Stimulated activated CD8-positive, alpha-beta memory T cell treated with anti-CD3 and anti-CD28 coated beads, Interleukin-7, amount 100 ng/mL, for 4 hours (primary cell): ENCODE data around the gene ZNF580.

ENCODE experiments used
- DNase-seq, 2 donors: peaks; one replicate each; pipeline ENCODE4 v3.0.0-alpha.2; 2020; ENCODE audit warnings: low read depth in 2 of 2

Gene ZNF580

DNA sequence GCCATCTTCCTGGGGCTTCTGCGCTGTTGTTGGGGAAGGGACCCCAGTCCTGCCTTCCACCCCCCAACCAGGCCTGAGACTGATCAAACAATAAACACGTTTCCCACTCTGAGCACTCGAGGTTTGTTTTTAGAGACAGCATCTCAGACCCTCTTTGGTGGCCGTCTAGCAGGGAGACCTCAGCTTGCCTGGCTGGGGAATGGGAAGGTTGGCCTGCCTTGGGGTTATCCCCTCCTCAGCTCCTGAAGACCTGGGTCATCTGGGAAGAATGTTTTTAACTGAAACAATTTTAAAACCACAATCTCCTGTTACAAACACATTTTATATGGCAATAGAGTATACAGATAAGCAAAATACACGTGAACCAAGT lies 4.7 kb downstream of the ZNF580 start:
- DNase-seq: no peak

DNA sequence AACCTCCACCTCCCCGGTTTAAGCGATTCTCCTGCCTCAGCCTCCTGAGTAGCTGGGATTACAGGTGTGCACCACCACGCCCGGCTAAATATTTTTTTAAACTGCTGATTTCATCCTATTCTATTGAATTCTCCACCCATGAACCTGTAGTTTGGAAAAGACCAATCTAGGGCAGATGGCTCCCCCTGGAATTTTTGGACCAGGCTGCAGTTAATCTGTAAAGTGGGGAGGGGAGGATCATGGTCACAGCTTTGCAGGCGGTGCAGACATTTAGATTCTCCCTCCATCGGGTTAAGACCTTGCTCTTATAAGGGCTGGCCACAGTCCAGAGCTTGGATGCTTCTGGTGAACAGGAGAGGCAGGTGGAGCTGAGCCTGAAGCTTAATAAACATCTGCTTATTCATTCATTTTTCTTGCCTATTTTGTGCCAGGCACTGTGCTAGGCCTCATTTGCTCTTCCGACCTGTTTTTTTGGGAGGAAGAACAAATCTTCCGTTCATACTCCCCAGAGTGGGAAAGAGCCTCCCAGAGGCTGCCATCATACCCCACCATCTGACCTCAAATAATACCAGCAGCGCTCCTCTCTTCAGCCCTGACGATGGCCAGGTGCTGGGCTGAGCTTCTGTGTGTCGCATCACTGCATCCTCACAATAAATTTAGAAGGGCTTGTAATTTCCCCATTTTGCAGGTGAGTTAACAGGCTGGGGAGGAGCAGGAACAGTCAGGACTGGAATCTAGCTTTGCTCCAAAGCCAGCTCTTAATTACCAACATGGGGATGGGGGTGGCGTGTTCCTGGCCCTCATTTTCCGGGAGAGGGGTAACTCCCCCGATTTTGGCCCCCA lies 6.3 kb downstream of the ZNF580 start:
- DNase-seq: no peak

DNA sequence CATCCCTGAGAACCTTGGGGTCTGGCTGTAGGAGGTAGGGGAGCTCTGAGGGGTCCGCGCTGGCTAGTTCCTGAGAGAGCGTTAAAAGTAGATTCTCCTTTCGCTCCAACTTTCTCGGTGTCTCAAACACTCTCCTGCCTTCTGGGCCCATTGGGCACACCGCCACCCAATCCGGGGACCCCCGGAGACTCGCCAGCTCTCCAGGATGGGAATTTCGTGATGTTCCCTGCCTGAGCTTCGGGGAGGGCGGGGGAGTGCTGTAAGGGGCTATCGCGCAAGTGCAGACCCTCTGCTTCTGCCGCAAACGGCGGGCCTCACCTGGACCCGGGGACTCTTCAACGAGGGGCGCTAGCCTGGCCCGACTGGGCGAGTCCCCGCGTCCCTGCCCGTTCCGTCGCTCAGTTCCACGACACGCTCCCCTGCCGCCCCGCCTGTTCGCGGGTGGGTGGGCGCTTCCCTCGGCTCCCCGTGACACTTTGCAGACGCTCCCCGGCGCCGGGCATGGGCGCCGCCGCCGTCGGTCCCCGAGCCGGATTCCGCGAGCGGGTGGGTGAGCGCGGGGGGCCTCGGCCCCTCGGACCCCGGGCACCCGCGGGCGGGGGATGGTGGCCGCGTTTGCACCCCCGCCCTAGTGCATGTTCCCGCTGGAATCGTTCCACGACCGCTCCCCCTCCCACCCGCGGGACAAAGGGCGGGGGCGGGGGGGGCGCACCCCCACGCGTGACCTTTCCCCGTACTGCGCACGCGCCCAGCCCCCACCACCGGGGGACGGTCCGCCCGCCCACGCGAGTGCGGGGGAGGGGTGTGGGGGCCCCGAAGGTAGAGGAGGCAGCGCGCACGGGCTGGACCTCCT lies 7.2 kb downstream of the ZNF580 start, which contains the start of gene CCDC106:
TSS of gene CCDC106 (plus strand) at position 481 of the 853 bp plus-strand sequence. CDS start 835 bp downstream, outside the sequence.
- peak in 1 of 2 donors; percentile 54 for DNase-seq

DNA sequence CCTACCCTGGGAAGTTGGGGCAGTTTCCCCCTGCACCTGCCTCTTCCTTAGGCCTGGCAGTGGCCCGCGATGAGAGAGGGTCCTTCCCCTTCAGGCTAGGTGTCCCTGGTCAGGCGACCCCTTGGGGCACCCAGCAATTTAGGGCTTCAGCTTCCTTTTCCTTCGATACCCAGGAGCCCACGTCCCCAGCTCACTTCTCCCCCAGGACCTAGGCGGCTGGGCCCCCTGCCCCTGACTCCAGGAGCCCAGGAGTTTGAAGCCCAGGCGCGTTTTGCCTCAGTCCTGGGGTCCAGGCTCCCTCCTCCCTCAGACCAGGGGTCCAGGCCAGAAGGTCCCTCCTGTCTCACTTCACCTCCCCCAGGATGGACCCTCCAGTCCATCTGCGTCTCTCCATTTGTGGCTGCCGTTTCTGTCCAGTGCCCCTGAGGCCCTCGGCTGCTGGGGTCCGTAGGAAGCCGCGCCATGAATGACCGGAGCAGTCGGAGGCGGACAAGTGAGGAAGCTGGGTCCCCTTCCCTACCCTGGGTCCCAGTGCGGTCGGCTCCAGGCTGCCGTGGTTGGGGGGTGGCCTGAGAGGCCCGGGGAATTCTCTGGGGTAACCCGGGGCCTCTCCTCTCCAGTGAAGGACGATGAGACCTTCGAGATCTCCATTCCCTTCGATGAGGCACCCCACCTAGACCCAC lies 7.9 kb downstream of the ZNF580 start:
- DNase-seq: no peak

DNA sequence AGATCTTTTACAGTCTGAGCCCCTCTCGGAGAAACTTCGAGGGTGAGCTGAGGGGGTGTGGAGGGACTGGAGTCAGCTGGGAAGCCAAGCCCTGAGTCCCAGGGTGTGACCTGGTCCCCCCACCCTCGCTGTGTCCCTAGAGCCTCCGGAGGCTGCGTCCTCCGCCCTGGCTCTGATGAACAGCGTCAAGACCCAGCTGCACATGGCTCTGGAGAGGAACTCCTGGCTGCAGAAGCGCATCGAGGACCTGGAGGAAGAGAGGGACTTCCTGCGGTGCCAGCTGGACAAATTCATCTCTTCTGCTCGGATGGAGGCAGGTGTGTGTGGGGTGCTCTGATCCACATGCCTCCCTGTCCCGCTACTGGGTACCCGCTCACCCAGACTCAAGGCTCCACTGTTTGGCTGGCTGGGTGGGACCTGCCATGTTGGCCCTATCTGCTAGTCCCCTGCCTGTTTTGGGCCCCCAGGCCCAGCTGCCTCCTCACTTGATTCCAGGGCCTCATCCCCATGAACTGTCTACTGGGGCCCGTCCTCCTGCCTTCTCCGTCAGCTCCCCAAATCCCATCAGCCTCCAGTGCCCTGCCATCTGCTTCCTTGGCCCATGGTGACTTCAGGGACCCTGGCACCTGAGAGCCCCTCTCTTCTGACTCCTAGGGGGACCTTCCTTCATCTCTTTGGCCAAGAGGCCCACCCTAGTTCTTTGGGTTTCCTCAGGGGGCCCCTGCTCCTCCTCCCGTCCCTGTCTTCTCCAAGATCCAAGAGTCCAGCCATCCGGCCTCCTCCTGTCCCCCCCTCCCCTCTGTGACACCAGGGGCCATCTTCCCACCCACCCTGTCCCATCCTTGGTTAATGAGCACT lies 8.7 kb downstream of the ZNF580 start:
- DNase-seq: no peak

DNA sequence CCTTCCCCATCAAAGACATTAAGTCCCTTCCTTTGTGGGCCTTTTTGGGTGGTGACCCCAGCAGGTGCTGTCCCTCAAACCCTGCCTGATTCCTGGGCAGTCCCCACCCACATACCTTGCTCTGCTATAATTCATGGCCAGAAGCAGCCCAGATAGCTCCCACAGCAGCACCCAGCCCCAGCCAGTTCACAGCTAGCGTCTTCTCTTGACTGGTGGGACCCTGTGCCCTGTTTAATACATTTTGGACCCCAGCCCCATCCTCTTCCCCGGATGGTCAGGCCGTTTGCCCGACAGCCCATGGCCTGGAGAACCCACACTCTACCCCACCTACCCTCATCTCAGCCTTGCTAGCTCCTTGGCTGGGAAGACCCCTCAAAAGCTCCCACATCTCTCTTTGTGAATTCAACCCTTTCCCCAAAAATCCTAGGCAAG lies 9.3 kb downstream of the ZNF580 start:
- no peak for DNase-seq

DNA sequence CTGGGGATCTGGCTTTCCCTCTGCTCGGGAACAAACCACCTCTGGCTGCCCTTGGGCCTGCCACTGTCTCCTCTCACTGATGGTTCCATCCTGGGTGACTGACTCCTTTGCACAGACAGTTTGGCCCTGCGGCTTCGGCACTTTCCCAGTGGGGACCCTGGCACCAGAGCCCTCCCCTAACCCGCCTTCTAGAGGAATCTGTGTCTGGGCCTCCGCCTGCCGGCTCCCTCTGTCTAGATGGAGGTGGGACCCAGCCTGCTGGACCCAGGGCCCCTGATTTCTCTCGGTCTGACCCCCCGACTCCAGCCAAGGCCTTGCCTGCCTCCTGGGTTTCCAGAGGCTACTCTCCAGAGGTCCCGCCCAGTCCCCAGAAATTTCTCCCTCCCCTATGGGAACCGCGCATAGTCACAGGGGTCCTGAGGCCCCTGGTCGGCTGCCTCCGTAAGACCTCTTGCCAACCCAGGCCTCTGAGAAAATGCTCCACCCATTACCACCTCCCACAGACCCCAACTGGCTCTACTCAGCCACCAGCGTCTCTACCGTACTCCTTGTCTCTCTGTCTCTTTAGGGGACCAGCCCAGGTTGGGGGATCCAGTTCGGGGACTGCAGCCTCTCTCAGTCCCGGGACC lies 9.9 kb downstream of the ZNF580 start:
- DNase-seq: no peak

DNA sequence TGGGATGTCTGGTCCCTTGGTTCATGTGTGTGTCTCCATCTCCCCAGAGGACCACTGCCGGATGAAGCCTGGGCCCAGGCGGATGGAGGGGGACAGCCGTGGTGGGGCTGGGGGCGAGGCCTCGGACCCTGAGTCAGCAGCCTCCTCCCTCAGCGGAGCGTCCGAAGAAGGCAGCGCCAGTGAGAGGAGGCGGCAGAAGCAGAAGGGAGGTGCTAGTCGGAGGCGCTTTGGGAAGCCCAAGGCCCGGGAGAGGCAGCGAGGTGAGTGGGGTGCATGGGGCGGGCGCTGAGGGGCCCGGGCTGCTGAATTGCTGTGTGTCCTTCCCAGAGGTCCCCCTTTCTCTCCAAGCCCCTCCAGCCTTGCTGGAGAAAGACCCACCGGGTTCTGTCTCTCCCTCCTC lies 10.4 kb downstream of the ZNF580 start:
- DNase-seq: no peak

DNA sequence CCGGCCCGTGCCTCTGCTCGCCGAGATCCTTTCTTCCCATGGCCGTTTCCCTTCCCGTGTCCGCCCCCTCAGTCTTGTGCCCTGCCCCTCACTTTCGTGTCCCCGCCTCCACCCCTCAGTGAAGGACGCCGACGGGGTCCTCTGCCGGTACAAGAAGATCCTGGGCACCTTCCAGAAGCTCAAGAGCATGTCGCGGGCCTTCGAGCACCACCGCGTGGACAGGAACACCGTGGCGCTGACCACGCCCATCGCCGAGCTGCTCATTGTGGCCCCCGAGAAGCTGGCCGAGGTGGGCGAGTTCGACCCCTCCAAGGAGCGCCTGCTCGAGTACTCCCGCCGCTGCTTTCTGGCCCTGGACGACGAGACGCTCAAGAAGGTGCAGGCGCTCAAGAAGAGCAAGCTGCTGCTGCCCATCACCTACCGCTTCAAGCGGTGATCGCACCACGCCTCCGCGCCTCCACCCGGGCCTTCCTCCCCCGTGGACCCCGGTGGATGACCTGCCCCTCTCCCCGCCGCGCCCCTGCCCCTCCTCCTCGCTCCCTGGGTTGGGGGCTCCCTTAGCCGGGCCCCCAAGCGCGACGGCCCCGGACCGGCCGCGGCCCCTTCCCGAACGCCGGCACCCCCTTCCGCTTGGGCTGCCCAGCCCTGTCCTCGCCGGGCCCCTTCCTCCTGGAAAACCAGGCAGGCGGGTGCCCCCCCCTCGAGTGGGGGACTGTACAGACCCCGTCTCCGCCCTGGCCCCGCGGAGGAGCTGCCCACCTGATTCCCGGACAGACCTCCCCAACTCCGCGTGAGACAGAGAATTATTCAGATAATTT lies 11.7 kb downstream of the ZNF580 start:
- no peak for DNase-seq

DNA sequence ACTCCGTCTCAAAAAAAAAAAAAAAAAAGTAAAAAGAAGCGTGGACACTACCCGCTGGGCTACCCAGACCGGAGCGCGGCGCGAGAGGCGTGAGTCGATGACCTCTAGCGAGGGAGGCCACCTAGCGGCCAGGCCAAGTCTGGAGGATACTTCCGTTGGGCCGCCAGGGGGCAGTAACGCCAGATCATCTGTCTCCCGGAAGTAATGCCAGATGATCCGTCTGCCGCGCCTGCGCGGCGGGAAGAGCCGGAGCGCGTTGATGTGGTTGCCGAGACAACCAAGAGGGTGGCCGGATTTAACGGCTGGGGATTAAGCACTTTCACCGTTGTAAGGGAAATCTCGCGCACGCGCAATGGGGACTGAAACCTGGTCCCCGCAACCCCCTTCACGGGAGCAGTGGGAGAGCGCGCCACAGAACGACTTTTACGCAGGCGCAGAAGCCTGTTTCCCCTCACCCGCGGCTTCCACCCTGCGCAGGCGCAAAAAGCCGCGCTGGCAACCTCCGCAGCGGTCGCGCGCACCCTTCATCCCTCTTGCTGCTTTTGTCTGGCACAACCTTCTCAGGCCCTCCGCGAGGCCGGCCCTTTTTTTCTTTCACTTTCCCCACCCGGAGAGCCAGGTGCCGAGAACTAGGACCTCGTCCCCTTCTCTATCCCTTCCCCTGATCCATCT lies 13.0 kb downstream of the ZNF580 start:
- peak; percentile 98 to 99 for DNase-seq

DNA sequence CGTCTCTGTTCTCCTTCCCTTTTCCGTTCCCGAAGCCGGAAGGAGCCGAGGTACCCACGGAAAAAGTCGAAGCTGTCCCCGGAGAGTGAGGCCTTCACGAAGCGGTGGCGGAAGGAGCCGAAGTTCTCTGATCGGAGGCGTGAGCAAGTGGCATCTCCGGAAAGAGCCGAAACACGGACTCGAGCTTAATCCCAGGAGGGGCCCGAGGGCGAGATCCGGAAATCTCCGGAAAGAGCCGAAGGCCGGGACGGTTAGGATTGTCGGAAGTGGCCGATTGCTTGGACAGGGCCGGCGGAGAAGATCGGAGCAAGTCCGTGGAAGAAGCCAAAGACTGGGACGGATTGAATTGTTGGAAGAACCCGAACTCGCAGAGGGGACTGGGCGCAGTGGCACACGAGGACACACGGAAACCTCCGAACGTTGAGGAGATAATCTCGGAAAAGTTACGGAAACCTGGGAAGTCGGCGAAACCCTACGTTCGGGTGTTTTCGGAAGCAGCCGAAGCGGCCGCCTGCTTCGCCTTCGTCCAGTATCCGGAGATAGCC lies 13.6 kb downstream of the ZNF580 start:
- DNase-seq: peak; percentile 97 to 98

DNA sequence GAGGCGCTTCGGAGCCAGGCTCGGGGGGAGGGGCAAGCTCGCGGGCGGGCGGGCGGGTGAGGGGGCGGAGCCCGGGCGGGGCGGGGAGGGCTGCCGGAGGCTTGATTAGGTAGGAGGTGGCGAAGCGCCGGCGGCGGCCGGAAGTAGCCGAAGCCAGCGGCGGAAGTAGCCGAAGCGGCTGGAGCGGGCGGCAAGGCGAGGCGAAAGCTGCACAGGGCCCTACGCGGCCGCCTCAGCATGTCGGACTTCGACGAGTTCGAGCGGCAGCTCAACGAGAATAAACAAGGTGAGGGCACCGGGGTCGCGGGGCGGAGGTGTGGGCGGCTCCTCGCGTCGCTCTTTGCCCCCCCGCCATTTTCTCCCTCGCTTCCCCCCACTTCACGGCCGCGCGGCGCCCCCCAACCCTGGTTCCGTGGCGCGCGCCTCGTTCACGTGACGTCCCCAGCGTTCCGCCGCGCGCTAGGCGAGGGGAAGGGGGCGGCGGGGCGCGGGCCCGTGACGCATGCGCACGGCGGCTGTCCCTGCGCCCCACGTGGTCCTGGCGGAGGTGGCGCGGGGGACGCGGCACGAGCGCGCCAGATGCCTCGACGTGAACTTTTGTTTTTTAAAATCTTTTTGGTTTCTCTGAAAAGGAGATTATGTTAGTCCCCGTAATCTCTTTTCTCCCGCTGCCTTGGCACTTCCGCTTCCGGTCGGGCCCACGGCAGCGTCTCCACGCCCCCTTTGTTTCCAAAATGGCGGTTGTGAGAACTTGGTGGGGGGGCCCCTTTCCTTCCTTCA lies 14.3 kb downstream of the ZNF580 start, which contains the start of gene U2AF2:
TSS of gene U2AF2 (plus strand) at position 168 of the 780 bp plus-strand sequence. CDS start at position 238, 70 bp downstream.
- DNase-seq: peak; percentile 91 to 94

DNA sequence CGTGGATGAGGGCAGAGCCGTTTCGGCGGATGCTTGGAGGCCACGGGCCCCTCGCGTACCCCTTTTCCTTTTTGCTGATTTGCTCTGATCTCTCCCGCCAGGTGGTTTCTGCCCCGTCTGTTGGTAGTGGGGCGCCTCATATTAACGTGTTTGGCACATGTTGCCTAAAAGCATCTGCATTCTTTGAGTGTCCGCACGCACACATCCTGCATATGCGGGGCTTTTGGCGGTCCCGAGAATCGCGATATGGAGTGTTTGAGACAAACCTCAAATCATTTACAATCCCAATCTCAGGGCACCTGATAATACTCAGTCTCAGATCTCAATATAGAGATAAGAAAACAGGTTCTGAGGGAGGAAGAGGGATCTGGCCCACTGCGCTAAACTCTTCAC lies 14.8 kb downstream of the ZNF580 start:
- no peak for DNase-seq

DNA sequence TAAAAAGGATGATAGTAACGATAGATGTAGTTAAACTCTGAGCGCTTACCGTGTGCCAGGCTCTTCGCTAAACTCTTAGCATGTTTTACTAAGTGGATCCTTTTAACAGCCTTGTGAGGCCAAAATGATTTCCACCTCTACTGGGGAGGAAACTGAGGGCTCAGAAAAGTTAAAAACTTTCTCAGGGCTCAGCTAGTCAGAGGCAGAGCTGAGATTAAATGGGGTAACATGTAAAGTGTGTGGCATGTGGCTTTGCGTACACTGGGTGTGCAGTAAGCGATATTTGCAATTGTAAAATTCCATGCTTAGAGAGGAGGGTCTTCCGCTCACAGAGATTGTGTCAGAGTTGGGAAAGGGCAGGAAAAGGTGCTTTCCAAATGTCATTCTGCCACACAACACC lies 15.8 kb downstream of the ZNF580 start:
- DNase-seq: no peak

DNA sequence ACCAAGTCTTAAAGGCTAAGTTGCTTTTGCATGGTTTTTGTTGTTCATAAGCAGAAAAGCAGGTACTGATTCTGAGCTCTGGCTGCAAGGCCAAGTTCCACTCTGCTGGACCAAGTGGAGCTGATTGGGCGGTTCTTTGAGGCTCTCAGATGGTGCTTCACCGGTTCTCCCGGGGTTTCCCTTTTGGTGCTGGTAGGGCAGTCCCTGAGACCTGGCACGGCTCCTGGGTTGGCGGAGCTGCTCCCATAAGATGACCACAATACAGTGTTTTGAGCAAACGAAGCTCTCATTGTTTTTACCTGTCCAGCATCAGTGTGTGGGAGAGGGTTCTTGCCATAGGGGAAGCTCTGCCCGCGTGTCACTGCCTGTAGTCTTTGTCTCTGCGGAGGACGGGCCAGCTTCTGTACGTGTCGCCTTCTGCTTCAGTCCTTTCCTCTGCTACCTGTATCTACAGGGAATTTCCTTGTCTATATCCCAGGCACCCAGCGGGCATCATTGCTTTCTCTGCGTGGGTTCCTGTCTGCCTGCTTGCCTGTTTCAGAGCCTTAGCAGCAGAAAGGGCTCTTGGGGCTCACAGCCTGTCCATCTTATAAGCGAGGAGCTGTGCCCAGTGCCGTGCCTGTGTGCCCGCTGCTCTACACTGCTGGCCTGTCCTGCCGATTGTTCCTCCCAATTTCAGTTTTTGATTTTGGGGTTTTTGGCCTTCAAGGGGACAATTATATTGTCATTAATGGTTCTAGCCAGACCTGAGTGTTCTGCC lies 16.4 kb downstream of the ZNF580 start:
- DNase-seq: no peak

DNA sequence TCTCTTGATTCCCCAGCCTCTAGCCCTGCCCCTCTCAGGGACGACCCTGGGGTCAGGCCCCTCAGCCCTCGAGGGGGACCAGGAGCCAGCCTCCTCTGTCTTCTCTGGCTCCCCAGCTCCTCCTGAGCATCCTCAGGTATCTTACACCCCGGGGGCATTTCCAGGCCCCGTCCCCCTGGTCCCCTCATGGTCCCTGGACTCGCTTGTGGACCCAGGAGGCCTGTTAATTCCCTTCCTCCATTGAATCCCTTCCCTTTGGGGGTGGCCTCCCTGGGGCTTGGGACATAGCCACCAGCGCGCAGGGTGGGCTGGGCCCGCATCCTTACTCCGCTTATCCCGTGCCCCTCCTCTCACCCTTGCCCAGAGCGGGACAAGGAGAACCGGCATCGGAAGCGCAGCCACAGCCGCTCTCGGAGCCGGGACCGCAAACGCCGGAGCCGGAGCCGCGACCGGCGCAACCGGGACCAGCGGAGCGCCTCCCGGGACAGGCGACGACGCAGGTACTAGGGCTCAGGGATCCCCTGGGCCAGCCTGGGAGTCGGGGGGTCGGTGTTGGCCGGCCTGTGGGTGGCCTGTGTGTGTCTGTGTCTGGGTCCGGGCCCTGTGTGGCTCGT lies 18.2 kb downstream of the ZNF580 start:
- no peak for DNase-seq

DNA sequence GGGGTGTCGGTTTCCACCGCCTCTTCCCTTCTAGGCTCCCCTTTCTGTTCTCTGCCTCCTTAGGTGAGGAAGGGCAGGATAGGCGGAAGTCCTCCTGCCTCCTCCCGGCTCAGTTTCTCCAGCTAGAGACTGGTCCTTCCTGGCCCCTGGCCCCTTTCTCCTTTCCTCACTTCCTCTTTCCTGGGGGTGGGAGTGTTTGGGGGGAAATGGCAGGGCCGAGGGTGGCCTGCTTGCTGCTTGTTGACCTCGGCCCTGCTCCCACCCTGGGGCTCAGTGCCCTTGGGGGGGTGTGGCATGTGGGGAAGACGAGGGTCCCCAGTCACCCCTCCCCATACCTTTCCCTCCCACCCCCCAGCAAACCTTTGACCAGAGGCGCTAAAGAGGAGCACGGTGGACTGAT lies 19.0 kb downstream of the ZNF580 start:
- no peak for DNase-seq
